Measurements from ENCODE around the gene RCCD1.

The RCCD1 gene

DNA sequence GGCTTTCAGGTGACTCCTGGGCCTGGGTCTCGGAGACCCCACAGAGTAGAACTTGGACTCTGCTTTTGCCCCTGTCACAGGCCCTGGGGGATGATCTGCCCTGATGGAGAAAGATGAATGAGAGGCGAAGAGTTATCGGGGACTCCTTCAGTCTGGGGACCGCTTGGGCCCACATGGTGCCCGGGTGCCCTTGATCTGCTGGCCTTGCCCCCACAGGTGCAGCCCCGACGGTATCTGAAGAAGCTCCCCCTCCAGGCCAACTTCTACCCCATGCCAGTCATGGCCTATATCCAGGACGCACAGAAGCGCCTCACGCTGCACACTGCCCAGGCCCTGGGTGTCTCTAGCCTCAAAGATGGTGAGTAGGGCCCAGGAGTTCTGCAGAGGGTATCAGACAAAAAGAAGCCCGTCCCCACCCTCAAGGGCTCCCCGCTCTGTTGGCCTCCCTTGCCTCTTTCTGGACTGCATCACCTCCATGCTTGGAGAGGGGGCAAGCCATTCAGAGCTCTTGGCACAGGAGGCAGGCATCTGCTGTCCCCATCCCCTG is 41.2 kb upstream of the RCCD1 start:
- Histone ChIP-seq H3K4me1 (ENCODE audit: control insufficient read depth, insufficient read depth, low read length) (no peaks in the 10 kb centered on the region), H3K9me3 (ENCODE audit: control insufficient read depth, insufficient read depth, low read depth, low read length) (no peaks in the 10 kb centered on the region), H3K4me3 (ENCODE audit: low read depth, low read length) (no peak overlapping the region), H3K27ac (ENCODE audit: extremely low read depth, low read depth, low read length) (no peak overlapping the region), H3K36me3 (ENCODE audit: control insufficient read depth in 2 of 2, insufficient read depth in 1 of 2, low read length in 2 of 2) (peaks cover 25 to 94% of the 10 kb centered on the region in 2 experiments)
- ChIA-PET CTCF (interaction anchor here (0.6 to 2.9 kb wide), 5 partner anchors 10 to 109 kb away, joined by 3 to 10 read pairs (median 3); partner anchors contain the start of genes HDDC3, MAN2A2 and UNC45A), POLR2A (interaction anchor here (1.0 to 1.4 kb wide), 3 partner anchors 10 to 41 kb away, joined by 3 to 4 read pairs (median 4); partner anchors contain the start of genes MAN2A2 and RCCD1)
- TF ChIP-seq PRDM10 (tag by site-specific recombination; IDR thresholded peaks at IDR 0.05) (0 out of 2 replicates have a peak, but pooled peaks have one; percentile 26), ZNF354C (tag by site-specific recombination; IDR thresholded peaks at IDR 0.05; ENCODE audit: borderline replicate concordance, low read depth) (no peak)

- ChIA-PET CTCF (interaction anchor here (0.6 to 2.9 kb wide), 5 partner anchors 17 to 141 kb away, joined by 3 to 10 read pairs (median 3); partner anchors contain the start of genes HDDC3 and UNC45A), POLR2A (interaction anchor here (0.8 to 1.4 kb wide), 5 partner anchors 8 to 40 kb away, joined by 3 to 4 read pairs (median 3); partner anchors contain the start of genes MAN2A2 and RCCD1)
- no peaks in the 10 kb centered on the region for H3K9me3 ChIP-seq (ENCODE audit: control insufficient read depth, insufficient read depth, low read depth, low read length)
- no peaks in the 10 kb centered on the region for H3K4me1 ChIP-seq (ENCODE audit: control insufficient read depth, insufficient read depth, low read length)
- no peak overlapping the region for H3K27ac ChIP-seq (ENCODE audit: extremely low read depth, low read depth, low read length)
- no peak overlapping the region for H3K4me3 ChIP-seq (ENCODE audit: low read depth, low read length)
- peaks cover 26 to 97% of the 10 kb centered on the region in 2 experiments for H3K36me3 ChIP-seq (ENCODE audit: control insufficient read depth in 2 of 2, insufficient read depth in 1 of 2, low read length in 2 of 2)
- TF ChIP-seq ZBTB48 (tag by site-specific recombination; IDR thresholded peaks at IDR 0.05): no peak
- no peak for TF ChIP-seq ZNF621 (tag by site-specific recombination; IDR thresholded peaks at IDR 0.05)
- TF ChIP-seq ZNF785 (tag by site-specific recombination; IDR thresholded peaks at IDR 0.05): no peak
- no peak for TF ChIP-seq ZNF549 (tag by site-specific recombination; IDR thresholded peaks at IDR 0.05)
- TF ChIP-seq TCF7L2 (IDR thresholded peaks at IDR 0.05; ENCODE audit: borderline replicate concordance, low read depth, low read length): no peak
Observed at GRCh38 chr15:90914305-90915080, 40.2 kb upstream of the RCCD1 start.

DNA sequence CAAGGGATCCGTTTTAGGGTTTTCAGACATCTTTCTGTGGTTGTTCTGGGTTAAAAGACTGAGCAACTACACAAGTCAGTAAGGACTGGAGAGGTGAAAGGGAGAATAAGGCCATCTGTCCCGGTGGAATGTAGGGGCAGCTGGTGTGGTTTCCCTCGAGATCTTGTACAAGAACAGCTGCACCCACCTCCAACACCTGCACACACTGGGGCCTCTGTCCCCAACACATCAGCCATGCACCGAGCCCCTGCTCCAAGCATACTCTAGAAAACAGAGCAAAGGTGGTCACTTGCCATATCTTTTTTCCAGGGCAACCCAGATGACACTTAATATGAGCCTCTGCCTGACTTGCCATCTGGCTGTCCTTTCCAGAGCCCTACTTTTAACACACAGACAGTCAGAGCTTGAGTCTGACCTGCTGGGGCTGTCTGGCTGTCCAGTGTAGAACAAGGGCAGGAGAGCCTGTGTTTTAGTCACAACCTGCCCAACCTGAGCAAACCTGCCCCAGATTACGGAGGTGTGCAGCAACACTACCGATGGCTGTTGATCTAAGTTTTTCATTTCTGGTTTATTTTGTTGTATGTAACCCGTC is 39.4 kb upstream of the RCCD1 start:
- Histone ChIP-seq H3K4me3 (ENCODE audit: low read depth, low read length) (no peak overlapping the region), H3K4me1 (ENCODE audit: control insufficient read depth, insufficient read depth, low read length) (no peaks in the 10 kb centered on the region), H3K27ac (ENCODE audit: extremely low read depth, low read depth, low read length) (no peak overlapping the region), H3K36me3 (ENCODE audit: control insufficient read depth in 2 of 2, insufficient read depth in 1 of 2, low read length in 2 of 2) (peaks cover 29 to 98% of the 10 kb centered on the region in 2 experiments), H3K9me3 (ENCODE audit: control insufficient read depth, insufficient read depth, low read depth, low read length) (no peaks in the 10 kb centered on the region)
- ChIA-PET POLR2A (interaction anchor here (1.3 kb wide), 1 partner anchor 14 kb away, joined by 3 read pairs; no protein-coding TSS in a partner anchor), CTCF (interaction anchor here (0.6 to 2.9 kb wide), 4 partner anchors 16 to 1365 kb away, joined by 3 to 10 read pairs (median 4); partner anchors contain the start of gene UNC45A)
- TF ChIP-seq PRDM10 (tag by site-specific recombination; IDR thresholded peaks at IDR 0.05): no peak
- TF ChIP-seq ZNF426 (tag by site-specific recombination; IDR thresholded peaks at IDR 0.05): no peak
- no peak for TF ChIP-seq ZNF274 (IDR thresholded peaks at IDR 0.05; ENCODE audit: low read length)
- TF ChIP-seq ZNF274 (tag by site-specific recombination; IDR thresholded peaks at IDR 0.05; ENCODE audit: borderline replicate concordance): no peak
- no peak for TF ChIP-seq ZNF391 (tag by site-specific recombination; IDR thresholded peaks at IDR 0.05; ENCODE audit: borderline replicate concordance, low read depth)
- no peak for TF ChIP-seq GLIS1 (tag by site-specific recombination; IDR thresholded peaks at IDR 0.05)
- TF ChIP-seq ZNF777 (tag by site-specific recombination; IDR thresholded peaks at IDR 0.05; ENCODE audit: borderline replicate concordance): no peak
- TF ChIP-seq ZNF529 (tag by site-specific recombination; IDR thresholded peaks at IDR 0.05; ENCODE audit: insufficient replicate concordance): no peak
- TF ChIP-seq, protein P1, sequence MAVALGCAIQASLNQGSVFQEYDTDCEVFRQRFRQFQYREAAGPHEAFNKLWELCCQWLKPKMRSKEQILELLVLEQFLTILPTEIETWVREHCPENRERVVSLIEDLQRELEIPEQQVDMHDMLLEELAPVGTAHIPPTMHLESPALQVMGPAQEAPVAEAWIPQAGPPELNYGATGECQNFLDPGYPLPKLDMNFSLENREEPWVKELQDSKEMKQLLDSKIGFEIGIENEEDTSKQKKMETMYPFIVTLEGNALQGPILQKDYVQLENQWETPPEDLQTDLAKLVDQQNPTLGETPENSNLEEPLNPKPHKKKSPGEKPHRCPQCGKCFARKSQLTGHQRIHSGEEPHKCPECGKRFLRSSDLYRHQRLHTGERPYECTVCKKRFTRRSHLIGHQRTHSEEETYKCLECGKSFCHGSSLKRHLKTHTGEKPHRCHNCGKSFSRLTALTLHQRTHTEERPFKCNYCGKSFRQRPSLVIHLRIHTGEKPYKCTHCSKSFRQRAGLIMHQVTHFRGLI (tag by site-specific recombination; IDR thresholded peaks at IDR 0.05): no peak
- no peak for TF ChIP-seq ZNF670 (tag by site-specific recombination; IDR thresholded peaks at IDR 0.05; ENCODE audit: low read depth)

All from HEK293 (cell line).